IMR-90 (cell line): ENCODE results near the gene SLC2A14. TPM values are rescaled to one million over a fixed set of nuclear protein-coding genes. Genes with fewer than 3 reads are reported as not detected.

Source experiments
- ATAC-seq: fragments of 200-7000 bp; cut with Tn5 transposase; 2 replicates; pipeline ENCODE4 v1.9.1; 2020; ENCODE audit warnings: low read depth, mild to moderate bottlenecking, moderate library complexity
- BruUV-seq: library from RNA; stranded (reverse); fragments of 400-500 nt; replicated peaks from 2 replicates; lab custom pipeline; 2021; lab: Mats Ljungman, UMichigan
- CTCF ChIA-PET: fragments of 300-600 bp; formaldehyde crosslinking; extraction: SDS; loops from one replicate; lab custom pipeline; 2021; ENCODE audit warnings: antibody characterized with exemption; lab: Yijun Ruan, JAX
- POLR2A ChIA-PET: fragments of 300-600 bp; sonication (Branson Sonifier 250); formaldehyde crosslinking; loops from one replicate; lab custom pipeline; 2022; ENCODE audit warnings: antibody characterized with exemption; ENCODE audit not compliant: unreplicated experiment; lab: Charles Lee
- DNase-seq: peaks from one replicate; pipeline ENCODE4 v3.0.0; 2013
- H2AFZ ChIP-seq: replicated peaks from 2 replicates; pipeline ENCODE3; 2013; ENCODE audit warnings: low read length, mild to moderate bottlenecking; ENCODE audit not compliant: poor library complexity
- H2AK5ac ChIP-seq: 2 replicates; pipeline ENCODE4 v1.6.1; 2013; ENCODE audit warnings: low read depth, low read length, inconsistent platforms
- H2AK9ac ChIP-seq: replicated peaks from 2 replicates; pipeline ENCODE3; 2013; ENCODE audit warnings: mild to moderate bottlenecking, low read depth, low read length, moderate library complexity; ENCODE audit not compliant: poor library complexity
- H2BK120ac ChIP-seq: 2 replicates; pipeline ENCODE4 v1.6.1; 2013; ENCODE audit warnings: low read depth, low read length, inconsistent platforms
- H2BK15ac ChIP-seq: 3 replicates; pipeline ENCODE4 v1.6.1; 2013; ENCODE audit warnings: low read depth, low read length, inconsistent platforms
- H2BK20ac ChIP-seq: 2 replicates; pipeline ENCODE4 v1.6.1; 2013; ENCODE audit warnings: low read depth, mild to moderate bottlenecking, inconsistent platforms, low read length, moderate library complexity
- H2BK5ac ChIP-seq: 2 replicates; pipeline ENCODE4 v1.6.1; 2013; ENCODE audit warnings: mild to moderate bottlenecking, low read depth, low read length, inconsistent platforms; ENCODE audit not compliant: poor library complexity, severe bottlenecking
- H3K14ac ChIP-seq: replicated peaks from 2 replicates; pipeline ENCODE4 v1.6.1; 2013; ENCODE audit warnings: low read depth, low read length, inconsistent platforms
- H3K18ac ChIP-seq: 2 replicates; pipeline ENCODE4 v1.6.1; 2013; ENCODE audit warnings: low read depth, low read length, control low read depth
- H3K23ac ChIP-seq: 2 replicates; pipeline ENCODE4 v1.6.1; 2013; ENCODE audit warnings: low read depth, low read length, inconsistent platforms
- H3K27ac ChIP-seq: 2 replicates; pipeline ENCODE4 v1.5.1; 2013; ENCODE audit warnings: mild to moderate bottlenecking, control low read depth, low read length; ENCODE audit not compliant: insufficient read depth
- H3K27me3 ChIP-seq: 2 replicates; pipeline ENCODE4 v1.6.1; 2013; ENCODE audit warnings: low read length; ENCODE audit not compliant: control insufficient read depth, insufficient read depth
- H3K36me3 ChIP-seq: 2 replicates; pipeline ENCODE4 v1.6.1; 2013; ENCODE audit warnings: low read length, mixed read lengths; ENCODE audit not compliant: control insufficient read depth, insufficient read depth
- H3K4ac ChIP-seq: 2 replicates; pipeline ENCODE4 v1.6.1; 2013; ENCODE audit warnings: low read depth, low read length, inconsistent platforms
- H3K4me1 ChIP-seq: 2 replicates; pipeline ENCODE4 v1.6.1; 2013; ENCODE audit warnings: low read length, mixed read lengths; ENCODE audit not compliant: control insufficient read depth, insufficient read depth
- H3K4me2 ChIP-seq: 2 replicates; pipeline ENCODE4 v1.6.1; 2013; ENCODE audit warnings: low read depth, mild to moderate bottlenecking, control low read depth, low read length, moderate library complexity
- H3K4me3 ChIP-seq: 2 replicates; pipeline ENCODE4 v1.5.1; 2013; ENCODE audit warnings: low read depth, mild to moderate bottlenecking, control low read depth, low read length, moderate library complexity; ENCODE audit not compliant: insufficient read depth
- H3K56ac ChIP-seq: 2 replicates; pipeline ENCODE4 v1.6.1; 2013; ENCODE audit warnings: low read length, inconsistent platforms; ENCODE audit not compliant: insufficient read depth; ENCODE audit errors: extremely low read depth
- H3K79me1 ChIP-seq, 2 experiments: 2 replicates each; pipeline ENCODE4 v1.6.1; 2013; ENCODE audit warnings: low read length in 2 of 2, inconsistent platforms in 1 of 2, low read depth in 1 of 2
- H3K9ac ChIP-seq: 2 replicates; pipeline ENCODE4 v1.6.1; 2013; ENCODE audit warnings: low read depth, low read length, control low read depth
- H3K9me1 ChIP-seq: 2 replicates; pipeline ENCODE4 v1.6.1; 2013; ENCODE audit warnings: low read length, inconsistent platforms; ENCODE audit not compliant: insufficient read depth
- H3K9me3 ChIP-seq: 2 replicates; pipeline ENCODE4 v1.6.1; 2013; ENCODE audit warnings: low read length; ENCODE audit not compliant: control insufficient read depth, insufficient read depth
- H4K20me1 ChIP-seq: 2 replicates; pipeline ENCODE4 v1.6.1; 2013; ENCODE audit warnings: low read length, inconsistent platforms; ENCODE audit not compliant: insufficient read depth
- H4K5ac ChIP-seq: 2 replicates; pipeline ENCODE4 v1.6.1; 2013; ENCODE audit warnings: mild to moderate bottlenecking, low read depth, low read length, control low read depth
- H4K8ac ChIP-seq, 2 experiments: 2 replicates each; pipeline ENCODE4 v1.6.1; 2013; ENCODE audit warnings: low read depth in 2 of 2, low read length in 2 of 2, control low read depth in 1 of 2, inconsistent platforms in 1 of 2
- H4K91ac ChIP-seq: 2 replicates; pipeline ENCODE4 v1.6.1; 2013; ENCODE audit warnings: low read depth, low read length, inconsistent platforms; ENCODE audit not compliant: insufficient read depth
- CHD1 ChIP-seq: IDR thresholded peaks from 2 replicates; pipeline ENCODE4 v1.6.1; 2012; ENCODE audit warnings: low read depth, low read length, improper control_type of control experiment
- NFE2L2 ChIP-seq: fragments of 150-350 bp; IDR thresholded peaks from 2 replicates; pipeline ENCODE4 v1.6.1; 2016; ENCODE audit warnings: low read depth, mild to moderate bottlenecking, low read length
- WGBS, 2 experiments: methylation state at CpG; one replicate each; pipeline versions ENCODE4 v1.1.5 to v1.1.7; 2013; ENCODE audit warnings: missing lambda C conversion rate in 2 of 2; ENCODE audit not compliant: insufficient read length in 1 of 2; ENCODE audit errors: extremely low coverage in 2 of 2; 5-methylcytosine and 5-hydroxymethylcytosine counted together
- dilution Hi-C: fragments of 300-500 bp; cut with HindIII; formaldehyde crosslinking; loops from one replicate; pipeline ENCODE4 v1.14.3; 2018; ENCODE audit warnings: low sequenced_read_pairs; ENCODE audit not compliant: unreplicated experiment
- in situ Hi-C: fragments of 300-500 bp; cut with MboI; formaldehyde crosslinking; loops from 3 replicates; pipeline ENCODE4 v1.14.3; 2019; ENCODE audit warnings: low sequenced_read_pairs, inconsistent platforms, mixed read lengths
- intact Hi-C: fragments of 100-400 bp; cut with micrococcal nuclease; formaldehyde crosslinking; loops from 2 replicates; pipeline ENCODE4 v1.10.0; 2022
- polyA plus RNA-seq, 3 experiments: library from polyadenylated mRNA; depleted of rRNA; stranded (reverse); fragments of >200 nt; gene quantifications; 2 replicates each; pipeline ENCODE4 v1.2.3, GENCODE V29; 2012; ENCODE audit warnings: low replicate concordance in 1 of 3
- total RNA-seq: library from RNA; depleted of rRNA; stranded (reverse); fragments of >200 nt; gene quantifications from 2 replicates; pipeline ENCODE4 v1.2.3, GENCODE V29; 2012

SLC2A14 gene
- total and polyA plus RNA-seq, 2 of the 4 experiments (the other 2 are of a cell fraction), result 0.05 TPM; not detected in 1

- H3K79me1 ChIP-seq, result no peaks in the 10 kb centered on the region
- ChIA-PET CTCF (interaction anchor here (2.6 kb wide), 1 partner anchor 75 kb away, joined by 10 read pairs; no protein-coding TSS in a partner anchor), POLR2A (no interaction called here)
- peaks cover 7% of the 10 kb centered on the region; the same call in 1 of the 2 replicates for H4K20me1 ChIP-seq
- no peak overlapping the region for H2BK20ac ChIP-seq
- no peak overlapping the region for H2AK9ac ChIP-seq
- no peaks in the 10 kb centered on the region for H3K9me1 ChIP-seq
- no peak overlapping the region for H3K27ac ChIP-seq
- no peaks in the 10 kb centered on the region for H3K27me3 ChIP-seq
- peaks cover 3% of the 10 kb centered on the region for H3K4me1 ChIP-seq
- no peak overlapping the region for H2BK120ac ChIP-seq
- no peak overlapping the region for H4K8ac ChIP-seq
- H3K14ac ChIP-seq, result no peak overlapping the region
- no peak overlapping the region for H3K4me2 ChIP-seq
- BruUV-seq, result no TSS peak
- no peak overlapping the region for H4K5ac ChIP-seq
- dilution Hi-C loops, result no loop called here
- TF ChIP-seq CHD1, result no peak
- TF ChIP-seq NFE2L2, result 0 out of 2 replicates have a peak, but pooled peaks have one; percentile 11
- ATAC-seq (no peak), DNase-seq (no peak)
- intact Hi-C loops, result no loop called here
- no peak overlapping the region for H2BK15ac ChIP-seq
- no peak overlapping the region for H3K4ac ChIP-seq
- H2AK5ac ChIP-seq, result peak overlapping the region; percentile 43; the same call in 1 of the 2 replicates
- H2AFZ ChIP-seq, result no peak overlapping the region
- no peaks in the 10 kb centered on the region for H3K9me3 ChIP-seq
- H2BK5ac ChIP-seq, result no peak overlapping the region
- H3K18ac ChIP-seq, result no peak overlapping the region
- no peak overlapping the region for H3K9ac ChIP-seq
- H3K56ac ChIP-seq, result no peak overlapping the region
- H3K36me3 ChIP-seq, result no peaks in the 10 kb centered on the region
- no peak overlapping the region for H3K23ac ChIP-seq
- H4K91ac ChIP-seq, result no peak overlapping the region
- WGBS, 2 experiments, result 75% methylated on average over 2 of the region's 3 CpGs; no CpG with 5 or more reads in 1 of the 2 experiments
- no peak overlapping the region for H3K4me3 ChIP-seq
- in situ Hi-C loops, result loop anchor here (10.0 kb wide), 1 partner anchor 137 kb away; no protein-coding TSS in a partner anchor
These were observed 14.7 kb downstream of the SLC2A14 start for GRCh38 chr12:7857971-7858370.
